GM19023 (cell line): ENCODE data around the gene HSPA1A.
"Not testable (repeated sequence)": the region's sequence is repeated elsewhere in the genome, so short reads cannot be mapped to it uniquely, and the experiment has no call there.

Experiments
- ATAC-seq: cut with Tn5 transposase; IDR thresholded peaks from one replicate; pipeline ENCODE4 v1.9.1; 2021; ENCODE audit warnings: mild to moderate bottlenecking, moderate library complexity; ENCODE audit not compliant: unreplicated experiment

The HSPA1A gene

DNA sequence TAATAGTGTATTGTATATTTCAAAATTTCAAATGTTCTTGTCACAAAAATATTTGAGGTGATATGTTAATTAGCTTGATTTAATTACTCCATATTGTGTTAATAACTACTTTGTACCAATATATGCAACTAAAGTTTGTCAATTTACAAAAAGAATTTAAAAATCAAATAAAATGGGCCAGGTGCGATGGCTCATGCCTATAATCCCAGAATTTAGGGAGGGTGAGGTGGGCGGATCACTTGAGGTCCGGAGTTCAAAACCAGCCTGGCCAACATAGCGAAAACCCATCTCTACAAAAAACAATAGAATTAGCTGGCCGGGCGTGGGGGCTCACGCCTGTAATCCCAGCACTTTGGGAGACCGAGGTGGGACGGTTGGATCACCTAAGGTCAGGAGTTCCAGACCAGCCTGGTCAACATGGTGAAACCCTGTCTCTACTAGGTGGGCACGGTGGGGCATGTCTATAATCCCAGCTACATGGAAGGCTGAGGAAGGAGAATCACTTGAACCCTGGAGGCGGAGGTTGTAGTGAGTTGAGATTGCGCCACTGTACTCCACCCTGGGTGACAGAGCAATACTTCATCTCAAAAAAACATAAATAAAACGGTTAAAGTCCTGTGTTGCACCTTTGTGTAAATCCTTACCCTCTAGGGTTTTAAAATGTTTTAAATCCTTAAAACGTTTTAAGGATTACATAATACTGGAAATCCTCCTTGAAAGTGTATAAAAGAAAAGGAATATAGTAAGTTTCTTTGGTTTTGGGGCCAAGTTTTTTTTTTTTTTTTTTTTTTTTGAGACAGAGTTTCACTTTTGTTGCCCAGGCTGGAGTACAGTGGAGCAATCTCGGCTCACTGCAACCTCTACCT is 16.2 kb downstream of the HSPA1A start:
- ATAC-seq = no peak

DNA sequence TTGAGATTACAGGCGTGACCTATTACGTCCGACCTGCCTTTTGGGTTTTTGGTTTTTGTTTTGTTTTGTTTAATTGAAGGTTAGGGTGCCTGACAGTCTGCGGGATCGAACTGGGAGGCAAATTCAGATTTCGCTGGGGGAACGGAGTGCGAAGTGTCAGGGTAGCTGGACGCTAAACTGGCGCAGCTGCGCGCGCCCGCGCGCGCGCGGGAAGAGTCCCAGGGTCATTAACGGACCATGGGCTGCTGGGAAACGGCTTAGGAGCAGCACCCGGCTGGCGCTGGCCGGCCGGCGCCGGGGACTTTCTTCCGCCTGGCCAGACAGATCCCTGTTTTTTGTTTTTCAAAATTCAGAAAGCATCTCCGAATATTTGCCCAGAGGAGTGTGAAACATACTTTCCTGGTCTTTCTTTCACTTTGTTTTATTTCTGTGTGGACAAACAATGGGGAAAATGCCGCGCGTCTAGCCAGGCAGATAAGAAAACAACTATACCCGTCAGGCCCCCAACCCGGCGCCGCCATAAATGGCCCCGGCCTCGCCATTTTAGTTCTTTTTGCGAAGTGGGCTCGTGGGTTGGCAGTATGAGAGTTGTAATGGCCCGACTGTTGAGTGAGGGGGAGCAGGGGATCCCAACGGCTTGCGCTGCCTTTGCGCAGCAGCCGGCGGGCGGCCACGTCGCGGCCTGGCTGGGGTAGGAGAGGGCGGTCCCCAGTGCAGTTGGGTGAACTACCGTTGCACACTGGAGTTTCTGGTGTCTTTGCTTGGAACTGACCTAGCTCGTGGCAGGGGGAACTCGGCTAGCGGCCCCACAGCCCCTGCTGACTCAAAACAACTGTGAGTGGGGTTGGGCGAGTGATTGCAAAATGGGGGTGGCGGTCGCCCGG is 19.3 kb downstream of the HSPA1A start:
- peak; percentile 61 for ATAC-seq

DNA sequence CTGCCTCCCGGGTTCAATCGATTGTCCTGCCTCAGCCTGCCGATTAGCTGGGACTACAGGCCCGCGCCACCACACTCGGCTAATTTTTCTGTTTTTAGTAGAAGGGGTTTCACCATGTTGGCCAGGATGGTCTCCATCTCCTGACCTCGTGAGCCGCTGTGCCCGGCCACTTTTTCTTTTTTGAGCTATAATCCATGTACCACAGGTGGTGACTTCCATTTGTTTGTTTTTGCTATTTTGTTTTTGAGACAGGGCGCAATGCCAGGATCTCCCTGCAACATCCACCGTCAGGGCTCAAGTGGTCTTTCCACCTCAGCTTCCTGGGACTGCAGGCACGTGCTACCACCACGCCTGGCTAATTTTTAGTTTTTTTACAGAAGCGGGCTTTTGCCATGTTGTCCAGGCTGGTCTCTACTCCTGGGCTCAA is 20.7 kb downstream of the HSPA1A start:
- no peak for ATAC-seq

DNA sequence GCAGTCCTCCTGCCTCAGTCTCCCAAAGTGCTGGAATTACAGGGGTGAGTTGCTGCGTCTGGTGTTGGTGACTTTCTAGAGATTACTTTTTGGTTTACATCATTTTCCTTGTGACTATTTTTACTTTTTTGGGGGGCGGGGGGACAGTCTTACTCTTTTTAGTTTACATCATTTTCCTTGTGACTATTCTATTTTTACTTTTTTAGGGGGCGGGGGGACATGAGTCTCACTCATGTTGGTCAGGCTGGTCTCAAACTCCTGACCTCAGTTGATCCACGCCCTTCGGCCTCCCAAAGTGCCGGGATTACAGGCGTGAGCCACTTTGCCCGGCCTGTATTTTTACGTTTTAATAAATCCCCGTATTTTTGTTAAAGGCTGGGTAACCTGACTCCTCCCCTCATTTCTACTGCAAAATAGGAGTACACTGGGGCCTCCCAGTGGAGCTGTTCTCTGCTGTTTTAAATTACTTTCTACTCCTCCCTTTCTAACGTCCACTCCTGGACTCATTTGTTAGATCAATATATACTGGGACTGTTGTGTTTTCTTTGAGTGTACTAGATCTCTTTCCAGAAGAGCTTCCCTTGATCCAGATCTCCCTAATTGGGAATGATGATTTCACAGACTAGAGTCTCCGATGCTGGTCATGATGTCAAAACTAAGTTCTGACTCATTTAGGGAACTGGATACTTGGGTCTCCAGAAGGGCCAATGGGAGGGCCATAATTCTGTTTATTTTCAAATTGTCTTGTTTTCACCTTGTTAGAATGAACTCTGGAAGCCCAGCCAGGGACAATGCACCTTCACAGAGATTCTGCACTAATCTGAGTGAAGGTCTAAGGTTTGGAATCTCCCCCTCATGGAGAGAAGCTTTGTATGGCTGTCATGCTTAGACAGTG is 21.4 kb downstream of the HSPA1A start:
- no peak for ATAC-seq

DNA sequence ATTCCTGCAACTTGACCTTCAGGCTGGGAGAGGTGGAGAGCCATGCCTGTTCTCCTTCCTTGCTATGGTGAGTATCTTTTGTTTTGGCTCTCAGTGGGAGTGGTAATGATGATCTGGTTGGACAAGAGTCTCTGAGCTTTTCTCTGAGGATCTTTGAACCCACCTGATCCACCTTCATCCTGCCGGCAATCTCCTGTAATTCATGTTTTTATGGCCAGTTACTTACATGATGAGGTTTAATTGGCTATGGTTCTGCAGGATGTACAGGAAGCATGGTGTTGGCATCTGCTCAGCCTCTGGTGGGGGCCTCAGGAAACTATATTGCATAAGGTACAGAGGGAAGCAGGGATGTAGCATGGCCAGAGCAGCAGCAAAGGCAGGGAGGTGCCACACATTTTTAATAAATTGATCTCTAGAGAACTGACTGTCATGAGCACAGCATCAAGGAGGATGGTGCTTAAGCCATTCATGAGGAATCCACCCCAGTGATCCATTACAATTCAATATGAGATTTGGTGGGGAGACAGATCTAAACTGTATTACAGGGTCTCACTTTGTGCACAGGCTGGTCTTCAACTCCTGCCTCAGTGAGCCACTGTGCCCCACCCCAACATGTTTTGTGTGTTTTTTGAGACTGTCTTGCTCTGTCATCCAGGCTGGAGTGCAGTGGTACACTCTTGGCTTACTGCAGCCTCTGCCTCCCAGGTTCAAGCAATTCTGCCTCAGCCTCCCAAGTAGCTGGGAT is 22.2 kb downstream of the HSPA1A start:
- no peak for ATAC-seq

DNA sequence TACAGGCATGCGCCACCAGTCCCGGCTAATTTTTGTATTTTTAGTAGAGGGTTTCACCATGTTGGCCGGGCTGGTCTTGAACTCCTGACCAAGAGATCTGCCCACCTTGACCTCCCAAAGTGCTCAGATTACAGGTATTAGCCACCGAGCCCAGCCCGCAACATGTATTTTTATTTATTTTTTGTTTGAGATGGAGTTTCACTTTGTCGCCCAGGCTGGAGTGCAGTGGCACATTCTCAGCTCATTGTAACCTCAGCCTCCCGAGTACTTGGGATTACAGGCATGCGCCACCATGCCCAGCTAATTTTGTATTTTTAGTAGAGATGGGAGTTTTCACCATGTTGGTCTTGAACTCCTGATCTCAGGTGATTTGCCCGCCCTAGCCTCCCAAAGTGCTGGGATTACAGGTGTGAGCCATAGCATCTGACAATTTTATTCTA is 22.8 kb downstream of the HSPA1A start:
- ATAC-seq = not testable (repeated sequence)

DNA sequence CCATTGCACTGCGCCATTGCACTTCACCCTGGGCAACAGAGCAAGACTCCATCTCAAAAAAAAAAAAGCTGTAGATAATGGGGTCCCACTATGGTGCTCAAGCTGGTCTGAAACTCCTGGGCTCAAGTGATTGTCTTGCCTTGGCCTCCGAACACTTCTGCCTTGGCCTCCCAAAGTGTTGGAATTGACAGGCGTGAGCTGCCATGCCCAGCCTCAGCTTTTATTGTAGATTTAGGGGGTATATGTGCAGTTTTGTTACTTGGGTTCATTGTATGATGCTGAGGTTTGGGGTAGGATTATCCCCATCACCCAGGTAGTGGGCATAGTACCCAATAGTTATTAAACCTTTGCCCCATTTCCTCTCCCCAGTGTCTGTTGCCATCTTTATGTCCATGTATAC is 23.6 kb downstream of the HSPA1A start:
- no peak for ATAC-seq

DNA sequence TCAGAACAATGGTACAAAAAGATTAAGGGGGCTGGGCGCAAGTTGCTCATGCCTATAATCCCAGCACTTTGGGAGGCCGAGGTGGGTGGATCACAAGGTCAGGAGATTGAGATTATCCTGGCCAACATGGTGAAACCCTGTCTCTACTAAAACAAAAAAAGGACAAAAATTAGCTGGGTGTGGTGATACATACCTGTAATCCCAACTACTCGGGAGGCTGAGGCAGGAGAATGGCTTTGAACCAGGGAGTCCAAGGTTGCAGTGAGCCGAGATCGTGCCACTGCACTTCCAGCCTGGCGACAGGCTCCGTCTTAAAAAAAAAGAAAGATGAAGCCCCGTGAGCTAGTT is 24.4 kb downstream of the HSPA1A start:
- not testable (repeated sequence) for ATAC-seq

DNA sequence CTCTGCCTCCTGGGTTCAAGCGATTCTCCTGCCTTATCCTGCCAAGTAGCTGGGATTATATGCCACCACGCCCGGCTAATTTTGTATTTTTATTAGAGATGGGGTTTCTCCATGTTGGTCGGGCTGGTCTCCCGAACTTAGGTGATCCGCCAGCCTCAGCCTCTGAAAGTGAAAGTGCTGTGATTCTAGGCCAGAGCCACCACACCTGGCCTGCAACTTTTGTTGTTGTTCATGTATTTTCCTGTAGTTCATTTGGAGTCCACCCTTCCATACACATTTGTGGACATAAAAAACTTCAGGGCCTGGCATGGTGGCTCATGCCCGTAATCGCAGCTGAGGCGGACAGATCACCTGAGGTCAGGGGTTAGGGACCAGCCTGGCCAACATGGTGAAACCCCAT is 26.7 kb downstream of the HSPA1A start:
- ATAC-seq = no peak

DNA sequence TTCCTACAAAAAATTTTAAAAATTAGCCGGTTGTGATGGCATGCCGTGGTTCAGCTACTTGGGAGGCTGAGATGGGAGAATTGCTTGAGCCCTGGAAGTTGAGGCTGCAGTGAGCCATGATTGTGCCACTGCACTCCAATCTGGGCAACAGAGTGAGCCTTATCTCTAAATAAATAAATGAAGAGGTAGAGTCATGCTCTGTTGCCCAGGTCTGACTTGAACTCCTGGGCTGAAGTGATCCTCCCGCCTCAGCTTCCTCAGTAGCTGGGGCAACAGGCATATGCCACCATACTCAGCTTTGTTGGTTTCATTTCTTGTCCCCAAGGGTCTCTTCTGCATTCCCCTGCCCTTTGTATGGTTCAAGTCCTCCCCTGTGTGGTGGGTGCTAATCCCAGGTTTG is 29.2 kb downstream of the HSPA1A start:
- ATAC-seq = no peak

DNA sequence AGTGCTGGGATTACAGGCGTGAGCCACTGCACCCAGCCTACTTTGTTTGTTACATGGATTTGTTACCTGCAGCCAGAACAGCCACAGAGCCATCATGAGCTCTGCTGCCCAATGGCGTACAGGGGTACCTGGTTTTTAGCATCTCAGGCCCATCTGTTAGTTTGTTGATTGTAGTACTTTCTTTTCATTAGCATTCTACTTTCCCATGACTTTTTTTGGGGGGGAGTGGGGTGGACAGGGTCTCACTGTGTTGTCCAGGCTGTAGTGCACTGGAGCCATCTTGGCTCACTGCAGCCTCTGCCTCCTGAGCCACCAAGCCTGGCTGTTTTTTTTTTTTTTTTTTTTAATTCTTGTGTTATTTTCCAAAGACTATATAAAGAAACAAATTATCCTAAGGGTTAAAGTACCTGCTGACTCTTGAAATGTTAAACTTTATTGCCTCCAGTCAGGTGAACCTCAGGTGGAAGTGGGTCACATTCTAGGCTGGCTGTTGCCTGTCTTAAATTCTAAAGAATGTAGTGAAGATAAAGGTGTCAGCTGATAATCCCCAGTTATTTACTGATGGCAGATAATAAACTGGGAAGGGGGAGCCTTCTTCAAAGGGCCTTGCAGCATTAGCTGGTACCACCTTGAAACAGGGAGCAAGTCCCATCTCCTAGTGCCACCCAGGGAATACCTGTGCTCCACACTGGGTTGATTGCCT is 32.1 kb downstream of the HSPA1A start:
- no peak for ATAC-seq

DNA sequence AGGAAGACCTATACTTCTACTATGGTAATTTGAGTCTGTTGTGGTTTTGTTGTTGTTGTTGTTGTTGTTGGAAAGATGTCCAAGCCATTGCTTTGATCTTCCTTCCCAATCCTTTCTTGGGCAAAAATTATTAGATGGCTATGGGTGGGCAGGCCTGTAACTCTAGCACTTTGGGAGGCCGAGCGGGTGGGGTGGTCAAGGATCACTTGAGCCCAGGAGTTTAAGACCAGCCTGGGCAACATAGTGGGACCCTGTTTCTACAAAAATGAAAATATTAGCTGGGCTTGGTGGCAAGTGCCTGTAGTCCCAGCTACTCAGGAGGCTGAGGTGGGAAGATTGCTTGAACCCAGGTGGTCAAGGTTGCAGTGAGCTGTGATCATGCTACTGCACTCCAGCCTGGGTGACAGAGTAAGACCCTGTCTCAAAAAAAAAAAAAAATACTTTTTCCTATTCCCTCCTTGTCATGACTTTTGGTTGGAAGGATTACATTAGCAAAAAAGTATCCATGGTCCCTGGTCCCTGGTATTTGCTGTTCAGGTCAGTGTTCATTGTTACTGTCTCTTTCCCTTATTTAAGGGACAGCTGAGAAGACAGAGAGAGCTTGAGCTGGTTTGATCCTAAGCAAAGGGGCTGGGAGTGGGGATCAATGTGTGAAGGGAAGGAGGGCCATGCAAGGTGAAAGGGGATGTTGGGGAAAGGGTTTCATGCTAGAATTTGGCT is 35.6 kb downstream of the HSPA1A start:
- ATAC-seq = no peak

DNA sequence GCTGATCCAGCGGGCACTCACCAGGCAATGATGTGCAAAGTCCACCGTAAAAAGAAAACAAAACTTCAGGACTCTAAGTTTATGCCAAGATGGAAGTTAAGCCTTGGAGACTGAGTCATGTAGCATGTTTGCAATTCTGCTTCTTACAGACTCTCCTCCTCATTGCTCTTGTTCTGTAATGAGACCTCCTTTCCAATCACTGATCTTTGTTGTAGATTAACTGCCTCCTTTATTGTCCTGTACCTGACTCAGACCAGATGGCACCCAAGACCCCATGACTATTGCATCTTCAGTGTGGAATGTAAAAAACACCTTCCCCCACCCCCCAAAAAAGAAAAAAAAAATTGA is 36.1 kb downstream of the HSPA1A start:
- ATAC-seq = no peak

DNA sequence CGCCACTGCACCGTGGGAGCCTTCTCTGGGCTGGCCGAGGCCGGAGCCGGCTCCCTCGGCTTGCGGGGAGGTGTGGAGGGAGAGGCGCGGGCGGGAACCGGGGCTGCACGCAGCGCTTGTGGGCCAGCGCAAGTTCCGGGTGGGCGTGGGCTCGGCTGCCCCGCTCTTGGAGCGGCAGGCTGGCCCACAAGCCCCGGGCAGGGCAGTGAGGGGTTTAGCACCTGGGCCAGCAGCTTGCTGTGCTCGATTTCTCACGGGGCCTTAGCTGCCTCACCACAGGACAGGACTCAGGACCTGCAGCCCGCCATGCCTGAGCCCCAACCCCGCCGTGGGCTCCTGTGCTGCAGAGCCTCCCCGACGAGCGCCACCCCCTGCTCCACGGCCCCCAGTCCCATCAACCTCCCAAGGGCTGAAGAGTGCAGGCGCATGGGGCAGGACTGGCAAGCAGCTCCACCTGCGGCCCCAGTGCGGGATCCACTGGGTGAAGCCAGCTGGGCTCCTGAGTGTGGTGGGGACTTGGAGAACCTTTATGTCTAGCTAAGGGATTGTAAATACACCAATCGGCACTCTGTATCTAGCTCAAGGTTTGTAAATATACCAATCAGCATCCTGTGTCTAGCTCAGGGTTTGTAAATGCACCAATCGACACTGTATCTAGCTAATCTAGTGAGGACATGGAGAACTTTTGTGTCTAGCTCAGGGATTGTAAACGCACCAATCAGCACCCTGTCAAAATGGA is 36.8 kb downstream of the HSPA1A start:
- not testable (repeated sequence) for ATAC-seq

DNA sequence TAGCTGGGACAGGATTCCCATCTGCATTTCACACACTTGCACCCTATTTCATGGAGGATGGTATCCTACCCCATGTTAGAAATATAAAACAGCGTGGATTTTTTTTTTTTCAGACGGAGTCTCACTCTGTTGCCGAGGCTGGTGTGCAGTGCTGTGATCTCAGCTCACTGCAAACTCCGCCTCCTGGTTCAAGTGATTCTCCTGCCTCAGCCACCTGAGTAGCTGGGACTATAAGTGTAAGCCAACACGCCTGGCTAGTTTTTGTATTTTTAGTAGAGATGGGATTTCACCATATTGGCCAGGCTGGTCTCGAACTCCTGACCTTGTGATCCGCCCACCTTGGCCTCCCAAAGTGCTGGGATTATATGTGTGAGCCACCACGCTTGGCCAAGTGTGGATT is 42.4 kb downstream of the HSPA1A start:
- not testable (repeated sequence) for ATAC-seq

DNA sequence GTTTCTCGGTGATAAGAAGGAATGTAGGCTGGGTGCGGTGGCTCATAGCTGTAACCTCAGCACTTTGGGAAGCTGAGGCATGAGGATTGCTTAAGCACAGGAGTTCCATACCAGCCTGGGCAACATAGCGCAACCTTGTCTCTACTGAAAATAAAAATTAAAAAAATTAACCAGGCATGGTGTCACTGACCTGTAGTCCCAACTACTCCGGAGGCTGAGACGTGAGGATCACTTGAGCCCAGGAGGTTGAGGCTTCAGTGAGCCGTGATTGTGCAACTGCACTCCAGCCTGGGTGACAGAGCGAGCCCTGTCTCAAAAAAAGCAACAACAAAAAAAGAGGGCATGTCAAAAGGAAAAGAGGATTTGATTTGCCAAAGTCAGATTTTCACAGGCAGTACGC is 43.4 kb downstream of the HSPA1A start:
- no peak for ATAC-seq

DNA sequence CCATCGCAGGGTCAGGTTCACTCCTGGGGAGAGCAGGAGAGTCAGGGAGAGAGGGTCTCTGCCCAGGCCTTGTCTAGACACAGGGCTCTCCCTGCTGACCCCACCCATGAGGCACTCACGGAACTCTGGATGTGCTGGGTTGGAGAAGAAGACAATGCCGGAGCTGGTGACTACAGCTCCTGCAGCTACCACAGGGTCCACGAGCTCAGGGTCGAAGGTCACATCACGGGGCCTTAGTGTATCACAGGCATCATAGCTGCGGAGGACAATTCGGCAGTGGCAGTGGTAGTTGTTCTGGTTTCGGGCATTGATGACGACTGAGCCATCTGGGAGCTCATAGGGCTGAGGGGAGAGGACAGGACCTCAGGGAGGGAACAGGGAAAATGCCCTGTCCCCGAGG is 44.6 kb downstream of the HSPA1A start:
- no peak for ATAC-seq

DNA sequence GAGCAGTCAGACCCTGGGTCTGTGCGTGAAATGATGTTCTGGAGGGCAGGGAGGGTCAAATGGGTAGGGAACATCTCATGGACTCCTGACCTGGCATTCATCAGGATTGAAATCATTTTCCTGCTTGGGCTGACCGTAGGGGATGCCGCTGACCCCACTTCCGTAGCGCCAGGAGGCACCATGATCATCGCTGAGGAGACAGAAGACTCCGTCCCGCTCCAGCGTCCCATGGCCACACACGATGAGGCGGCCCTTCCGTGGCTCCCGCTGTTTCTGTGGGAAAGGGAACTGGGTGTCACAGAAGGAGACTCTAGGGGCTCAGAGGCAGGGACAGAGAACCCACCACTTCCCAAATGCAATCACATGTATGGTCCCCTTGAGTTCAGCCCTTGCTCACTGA is 45.0 kb downstream of the HSPA1A start:
- no peak for ATAC-seq
